OCI-LY3 (cell line): Measurements from ENCODE around the gene HP.

Experiments used
- H2AFZ ChIP-seq: fragments of 200-600, 300-600 bp; shearing (Covaris generic); 2 replicates; pipeline ENCODE4 v1.6.0; 2014; ENCODE audit warnings: antibody characterized with exemption, low read depth, low read length
- H3K27ac ChIP-seq: fragments of 200-600, 300-600 bp; sonication (generic); 2 replicates; pipeline ENCODE4 v1.5.1; 2014; ENCODE audit warnings: mild to moderate bottlenecking, low read length, moderate library complexity, mixed read lengths
- H3K27me3 ChIP-seq: fragments of 200-600, 300-600 bp; sonication (generic); 2 replicates; pipeline ENCODE4 v1.6.1; 2014; ENCODE audit warnings: low read depth, low read length, mixed read lengths
- H3K36me3 ChIP-seq: fragments of 200-600, 300-600 bp; sonication (generic); replicated peaks from 2 replicates; pipeline ENCODE3; 2014; ENCODE audit warnings: low read depth, low read length, mixed read lengths
- H3K4me1 ChIP-seq: fragments of 300-600, 200-600 bp; sonication (generic); 2 replicates; pipeline ENCODE4 v1.6.1; 2014; ENCODE audit warnings: low read length, mixed read lengths
- H3K4me2 ChIP-seq: fragments of 200-600, 300-600 bp; sonication (generic); 2 replicates; pipeline ENCODE4 v1.6.1; 2014; ENCODE audit warnings: low read length, mixed read lengths
- H3K4me3 ChIP-seq: fragments of 300-600, 200-600 bp; sonication (generic); 2 replicates; pipeline ENCODE4 v1.5.1; 2014; ENCODE audit warnings: antibody characterized with exemption, mild to moderate bottlenecking, low read length, moderate library complexity
- H3K79me2 ChIP-seq: fragments of 300-600, 200-600 bp; shearing (Covaris generic); 2 replicates; pipeline ENCODE4 v1.6.1; 2014; ENCODE audit warnings: mild to moderate bottlenecking, low read length, mixed read lengths
- H3K9ac ChIP-seq: fragments of 300-600, 200-600 bp; shearing (Covaris generic); 2 replicates; pipeline ENCODE4 v1.6.0; 2014; ENCODE audit warnings: mild to moderate bottlenecking, low read length, moderate library complexity
- H3K9me3 ChIP-seq: fragments of 200-600, 300-600 bp; shearing (Covaris generic); 2 replicates; pipeline ENCODE4 v1.6.1; 2014; ENCODE audit warnings: low read length, mixed read lengths; ENCODE audit not compliant: insufficient read depth
- H4K20me1 ChIP-seq: fragments of 200-600, 300-600 bp; sonication (generic); 2 replicates; pipeline ENCODE4 v1.6.1; 2016; ENCODE audit warnings: low read length, mixed read lengths; ENCODE audit not compliant: insufficient read depth
- CTCF ChIP-seq: fragments of 200-600, 300-600 bp; sonication (generic); IDR thresholded peaks from 2 replicates; pipeline ENCODE4 v1.5.1; 2014; ENCODE audit warnings: antibody characterized with exemption, low read length, low read depth
- EZH2phosphoT487 ChIP-seq: fragments of 200-600 bp; shearing (Covaris generic); IDR thresholded peaks from 2 replicates; pipeline ENCODE4 v1.6.1; 2018; ENCODE audit warnings: antibody characterized with exemption, mixed run types, low read depth

HP gene

GRCh38 chr16:72013389-72013788, 40.9 kb upstream of the HP start:
- Histone ChIP-seq H3K4me1 (peaks cover 3% of the 10 kb centered on the region; the same call in 1 of the 2 replicates), H3K4me3 (no peak overlapping the region), H3K27ac (no peak overlapping the region), H2AFZ (no peak overlapping the region), H3K36me3 (peaks cover 16% of the 10 kb centered on the region), H3K9ac (no peak overlapping the region), H3K79me2 (peaks cover 18% of the 10 kb centered on the region), H3K27me3 (no peaks in the 10 kb centered on the region), H4K20me1 (no peaks in the 10 kb centered on the region), H3K9me3 (no peaks in the 10 kb centered on the region), H3K4me2 (no peak overlapping the region)
- TF ChIP-seq EZH2phosphoT487 = no peak
- TF ChIP-seq CTCF = no peak

GRCh38 chr16:72013888-72014581, 40.3 kb upstream of the HP start:
- Histone ChIP-seq H3K79me2 (peaks cover 14% of the 10 kb centered on the region), H3K4me1 (peaks cover 3% of the 10 kb centered on the region; the same call in 1 of the 2 replicates), H4K20me1 (no peaks in the 10 kb centered on the region), H3K9ac (no peak overlapping the region), H3K9me3 (no peaks in the 10 kb centered on the region), H3K27ac (no peak overlapping the region), H3K27me3 (no peaks in the 10 kb centered on the region), H3K4me3 (no peak overlapping the region), H2AFZ (no peak overlapping the region), H3K36me3 (peaks cover 16% of the 10 kb centered on the region), H3K4me2 (no peak overlapping the region)
- TF ChIP-seq CTCF (no peak), EZH2phosphoT487 (no peak)

GRCh38 chr16:72014675-72015074, 39.6 kb upstream of the HP start:
- Histone ChIP-seq H2AFZ (no peak overlapping the region), H3K79me2 (peaks cover 10% of the 10 kb centered on the region), H3K9me3 (no peaks in the 10 kb centered on the region), H3K4me1 (no peaks in the 10 kb centered on the region; the same call in 1 of the 2 replicates), H3K4me3 (no peak overlapping the region), H3K4me2 (no peak overlapping the region), H4K20me1 (no peaks in the 10 kb centered on the region), H3K9ac (no peak overlapping the region), H3K27me3 (no peaks in the 10 kb centered on the region), H3K36me3 (peaks cover 16% of the 10 kb centered on the region), H3K27ac (no peak overlapping the region)
- TF ChIP-seq CTCF (no peak), EZH2phosphoT487 (no peak)

GRCh38 chr16:72015124-72015523, 39.2 kb upstream of the HP start:
- Histone ChIP-seq H3K4me3 (no peak overlapping the region), H3K4me1 (no peaks in the 10 kb centered on the region), H3K9ac (no peak overlapping the region), H3K27me3 (no peaks in the 10 kb centered on the region), H3K36me3 (peaks cover 15% of the 10 kb centered on the region), H3K79me2 (peaks cover 6% of the 10 kb centered on the region), H2AFZ (no peak overlapping the region), H3K9me3 (no peaks in the 10 kb centered on the region), H4K20me1 (no peaks in the 10 kb centered on the region), H3K27ac (no peak overlapping the region), H3K4me2 (no peak overlapping the region)
- TF ChIP-seq CTCF (no peak), EZH2phosphoT487 (no peak)
